Adrenal gland (tissue), 5 donors: ENCODE measurements around the gene PEPD.

ENCODE experiments used
- CTCF ChIP-seq, 6 experiments: fragments of 450-650 bp in 4 of 6; fragments of 200-600 bp in 2 of 6; sonication (generic) in 1 of 6; IDR thresholded peaks; 1 replicate in 5 of 6; 2 replicates in 1 of 6; pipeline versions ENCODE4 v1.5.1 to v1.8.0; 2016 to 2021; ENCODE audit warnings: antibody characterized with exemption in 6 of 6, mild to moderate bottlenecking in 2 of 6, moderate library complexity in 1 of 6
- POLR2A ChIP-seq, 2 donors: fragments of 450-650 bp; IDR thresholded peaks; one replicate each; pipeline ENCODE4 v1.6.1; 2017; ENCODE audit warnings: antibody characterized with exemption in 2 of 2, mild to moderate bottlenecking in 2 of 2, moderate library complexity in 1 of 2
- donor health status: DM: no; HTN: no; CAD: no.

GRCh38 chr19:33343859-33344572, 177.6 kb downstream of the PEPD start:
- no peak for TF ChIP-seq POLR2A (IDR thresholded peaks at IDR 0.05)
- TF ChIP-seq CTCF (IDR thresholded peaks at IDR 0.05) = no peak
